HepG2 (cell line): ENCODE data around the gene TSPAN9. TPM values are rescaled to one million over a fixed set of nuclear protein-coding genes. Genes with fewer than 3 reads are reported as not detected.

ENCODE experiments used
- CCAR2 ChIP-seq: fragments of 200-400 bp; formaldehyde crosslinking; optimal IDR thresholded peaks from 2 replicates; pipeline ENCODE3; 2018; ENCODE audit warnings: low read depth, mild to moderate bottlenecking, low read length, moderate library complexity
- CENPT ChIP-seq: sonication (generic); formaldehyde crosslinking; IDR thresholded peaks from 2 replicates; pipeline ENCODE4 v1.8.0; 2022; ENCODE audit warnings: low read depth, mild to moderate bottlenecking, moderate library complexity, missing genetic modification reagents
- DR1 ChIP-seq: sonication (generic); formaldehyde crosslinking; IDR thresholded peaks from 2 replicates; pipeline ENCODE4 v1.8.0; 2021; ENCODE audit warnings: mild to moderate bottlenecking, missing genetic modification reagents, inconsistent platforms
- ETV5 ChIP-seq: IDR thresholded peaks from 2 replicates; pipeline ENCODE4 v1.6.1; 2018; ENCODE audit warnings: missing biosample characterization, missing genetic modification reagents, inconsistent platforms, borderline replicate concordance
- HCFC1 ChIP-seq: fragments of 150-350 bp; IDR thresholded peaks from 2 replicates; pipeline ENCODE4 v1.6.1; 2014; ENCODE audit warnings: low read depth, low read length
- ISL2 ChIP-seq: sonication (generic); formaldehyde crosslinking; IDR thresholded peaks from 2 replicates; pipeline ENCODE4 v1.5.0; 2020; ENCODE audit warnings: missing genetic modification reagents
- KAT8 ChIP-seq: IDR thresholded peaks from 2 replicates; pipeline ENCODE4 v1.6.1; 2016; ENCODE audit warnings: missing genetic modification reagents, missing compliant biosample characterization
- KMT2A ChIP-seq: sonication (generic); formaldehyde crosslinking; IDR thresholded peaks from 2 replicates; pipeline ENCODE4 v1.4.0; 2020; ENCODE audit warnings: missing genetic modification reagents
- MYC ChIP-seq: sonication (generic); formaldehyde crosslinking; IDR thresholded peaks from 2 replicates; pipeline ENCODE4 v1.9.0; 2021; ENCODE audit warnings: missing genetic modification reagents, borderline replicate concordance
- NR2C2 ChIP-seq: sonication (generic); formaldehyde crosslinking; IDR thresholded peaks from 2 replicates; pipeline ENCODE4 v1.4.0; 2020; ENCODE audit warnings: missing genetic modification reagents, mild to moderate bottlenecking, moderate library complexity, borderline replicate concordance
- SP1 ChIP-seq, 2 experiments: fragments of 450-650 bp in 1 of 2; sonication (generic) in 1 of 2; formaldehyde crosslinking in 1 of 2; IDR thresholded peaks; 2 replicates each; pipeline versions ENCODE4 v1.4.0 to v1.6.1; 2016 to 2020; ENCODE audit warnings: missing genetic modification reagents in 1 of 2
- STAG1 ChIP-seq: sonication (generic); formaldehyde crosslinking; IDR thresholded peaks from 2 replicates; pipeline ENCODE4 v1.4.0; 2020; ENCODE audit warnings: missing genetic modification reagents
- TOE1 ChIP-seq: sonication (generic); formaldehyde crosslinking; IDR thresholded peaks from 2 replicates; pipeline ENCODE4 v1.4.0; 2020; ENCODE audit warnings: mild to moderate bottlenecking, missing genetic modification reagents
- TSC22D2 ChIP-seq: sonication (generic); formaldehyde crosslinking; IDR thresholded peaks from 2 replicates; pipeline ENCODE4 v1.5.1; 2020; ENCODE audit warnings: missing genetic modification reagents, mild to moderate bottlenecking, borderline replicate concordance
- ZC3H4 ChIP-seq: sonication (generic); formaldehyde crosslinking; IDR thresholded peaks from 2 replicates; pipeline ENCODE4 v1.4.0; 2020; ENCODE audit warnings: missing genetic modification reagents, borderline replicate concordance
- ZNF138 ChIP-seq: sonication (generic); formaldehyde crosslinking; IDR thresholded peaks from 2 replicates; pipeline ENCODE4 v1.5.0; 2020; ENCODE audit warnings: mild to moderate bottlenecking, low read depth, missing genetic modification reagents
- ZNF232 ChIP-seq: sonication (generic); formaldehyde crosslinking; IDR thresholded peaks from 2 replicates; pipeline ENCODE4 v1.4.0; 2020; ENCODE audit warnings: missing genetic modification reagents, borderline replicate concordance
- ZNF274 ChIP-seq: sonication (generic); formaldehyde crosslinking; IDR thresholded peaks from 2 replicates; pipeline ENCODE4 v1.5.1; 2020; ENCODE audit warnings: mild to moderate bottlenecking, missing genetic modification reagents
- ZNF34 ChIP-seq: sonication (generic); formaldehyde crosslinking; IDR thresholded peaks from 2 replicates; pipeline ENCODE4 v1.4.0; 2020; ENCODE audit warnings: mild to moderate bottlenecking, missing genetic modification reagents, borderline replicate concordance
- ZNF564 ChIP-seq: sonication (generic); formaldehyde crosslinking; IDR thresholded peaks from 2 replicates; pipeline ENCODE4 v1.8.1; 2023; ENCODE audit warnings: mild to moderate bottlenecking, missing genetic modification reagents
- ZNF780A ChIP-seq: sonication (generic); formaldehyde crosslinking; IDR thresholded peaks from 2 replicates; pipeline ENCODE4 v1.8.0; 2022; ENCODE audit warnings: mild to moderate bottlenecking, missing genetic modification reagents, moderate library complexity
- polyA plus RNA-seq, 8 experiments: library from polyadenylated mRNA; depleted of rRNA in 3 of 8; stranded (reverse) in 7 of 8; unstranded in 1 of 8; fragments of >200 nt; fragmentation: Illumina TruSeq in 4 of 8; extraction: Trizol in 4 of 8; gene quantifications; 2 replicates each; pipeline versions ENCODE4 v1.2.1 to v1.2.3, GENCODE V29; 2011 to 2016; ENCODE audit warnings: low read depth in 4 of 8, missing spikeins in 1 of 8, mixed read lengths in 1 of 8; ENCODE audit not compliant: insufficient read depth in 1 of 8
- total RNA-seq, 5 experiments: library from RNA; depleted of rRNA; stranded (reverse); fragments of >200 nt; fragmentation: Illumina TruSeq; extraction: Trizol; gene quantifications; 2 replicates each; pipeline ENCODE4 v1.2.3, GENCODE V29; 2016; ENCODE audit warnings: low read depth in 1 of 5
- TF ChIP-seq, protein P1 (sequence below): sonication (generic); formaldehyde crosslinking; IDR thresholded peaks from 2 replicates; pipeline ENCODE4 v1.8.1; 2023; ENCODE audit warnings: mild to moderate bottlenecking, missing genetic modification reagents, borderline replicate concordance
- TF ChIP-seq, protein P2 (sequence below): sonication (generic); formaldehyde crosslinking; IDR thresholded peaks from 2 replicates; pipeline ENCODE4 v1.5.0; 2020; ENCODE audit warnings: mild to moderate bottlenecking, missing genetic modification reagents
- TF ChIP-seq, protein P3 (sequence below): sonication (generic); formaldehyde crosslinking; IDR thresholded peaks from 2 replicates; pipeline ENCODE4 v1.5.0; 2020; ENCODE audit warnings: missing genetic modification reagents
- TF ChIP-seq, protein P4 (sequence below): IDR thresholded peaks from 2 replicates; pipeline ENCODE4 v1.6.1; 2016; ENCODE audit warnings: missing compliant biosample characterization, missing genetic modification reagents, borderline replicate concordance
- TF ChIP-seq, protein P5 (sequence below): sonication (generic); formaldehyde crosslinking; IDR thresholded peaks from 2 replicates; pipeline ENCODE4 v1.8.1; 2023; ENCODE audit warnings: mild to moderate bottlenecking, inconsistent platforms, moderate library complexity, missing genetic modification reagents, borderline replicate concordance

TSPAN9 gene
- total and polyA plus RNA-seq, 2 of the 13 experiments (the other 11 are each of a cell fraction or from before 2014, with no cell fraction given) = 18.1 to 42.3 TPM

DNA sequence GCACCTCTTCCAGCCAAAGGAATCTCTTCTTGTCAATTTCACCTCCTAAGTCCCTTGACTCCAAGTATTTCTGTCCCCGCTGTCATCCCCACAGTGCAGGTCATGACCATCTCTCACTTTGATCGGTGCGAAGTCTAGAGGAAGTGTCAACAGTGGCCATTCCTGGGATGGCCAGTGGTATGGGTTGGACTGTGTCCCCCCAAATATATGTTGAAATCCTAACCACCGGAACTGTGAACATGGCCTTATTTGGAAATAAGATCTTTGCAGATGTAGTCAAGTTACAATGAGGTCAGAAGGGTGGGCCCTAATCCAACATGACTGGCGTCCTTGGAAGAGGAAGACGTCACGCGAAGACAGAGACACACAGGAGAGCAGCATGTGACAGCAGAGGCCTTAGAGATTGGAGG lies 257.9 kb downstream of the TSPAN9 start (continued):
- TF ChIP-seq ZNF780A (CRISPR knock-in tag) = no peak
- TF ChIP-seq NR2C2 (CRISPR knock-in tag) = peak; percentile 77
- TF ChIP-seq TSC22D2 = no peak
- TF ChIP-seq KAT8 = peak; percentile 52
- TF ChIP-seq MYC (CRISPR knock-in tag) = peak; percentile 31; the same call in 1 of the 2 replicates
- TF ChIP-seq ZC3H4 (CRISPR knock-in tag) = no peak
- 0 out of 2 replicates have a peak, but pooled peaks have one; percentile 30 for TF ChIP-seq ZNF232 (CRISPR knock-in tag)
- TF ChIP-seq CCAR2 = no peak
- TF ChIP-seq ZNF138 (CRISPR knock-in tag) = no peak
- TF ChIP-seq, protein P1, sequence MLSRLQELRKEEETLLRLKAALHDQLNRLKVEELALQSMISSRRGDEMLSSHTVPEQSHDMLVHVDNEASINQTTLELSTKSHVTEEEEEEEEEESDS (CRISPR knock-in tag) = no peak
- no peak for TF ChIP-seq ISL2
- TF ChIP-seq SP1 (IDR thresholded peaks at IDR 0.05) = no peak
- no peak for TF ChIP-seq SP1 (CRISPR knock-in tag; IDR thresholded peaks at IDR 0.05)
- TF ChIP-seq, protein P2, sequence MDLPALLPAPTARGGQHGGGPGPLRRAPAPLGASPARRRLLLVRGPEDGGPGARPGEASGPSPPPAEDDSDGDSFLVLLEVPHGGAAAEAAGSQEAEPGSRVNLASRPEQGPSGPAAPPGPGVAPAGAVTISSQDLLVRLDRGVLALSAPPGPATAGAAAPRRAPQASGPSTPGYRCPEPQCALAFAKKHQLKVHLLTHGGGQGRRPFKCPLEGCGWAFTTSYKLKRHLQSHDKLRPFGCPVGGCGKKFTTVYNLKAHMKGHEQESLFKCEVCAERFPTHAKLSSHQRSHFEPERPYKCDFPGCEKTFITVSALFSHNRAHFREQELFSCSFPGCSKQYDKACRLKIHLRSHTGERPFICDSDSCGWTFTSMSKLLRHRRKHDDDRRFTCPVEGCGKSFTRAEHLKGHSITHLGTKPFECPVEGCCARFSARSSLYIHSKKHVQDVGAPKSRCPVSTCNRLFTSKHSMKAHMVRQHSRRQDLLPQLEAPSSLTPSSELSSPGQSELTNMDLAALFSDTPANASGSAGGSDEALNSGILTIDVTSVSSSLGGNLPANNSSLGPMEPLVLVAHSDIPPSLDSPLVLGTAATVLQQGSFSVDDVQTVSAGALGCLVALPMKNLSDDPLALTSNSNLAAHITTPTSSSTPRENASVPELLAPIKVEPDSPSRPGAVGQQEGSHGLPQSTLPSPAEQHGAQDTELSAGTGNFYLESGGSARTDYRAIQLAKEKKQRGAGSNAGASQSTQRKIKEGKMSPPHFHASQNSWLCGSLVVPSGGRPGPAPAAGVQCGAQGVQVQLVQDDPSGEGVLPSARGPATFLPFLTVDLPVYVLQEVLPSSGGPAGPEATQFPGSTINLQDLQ = no peak
- TF ChIP-seq HCFC1 = no peak
- TF ChIP-seq CENPT = no peak
- TF ChIP-seq ZNF274 (CRISPR knock-in tag) = no peak
- TF ChIP-seq KMT2A (CRISPR knock-in tag) = no peak
- TF ChIP-seq, protein P3, sequence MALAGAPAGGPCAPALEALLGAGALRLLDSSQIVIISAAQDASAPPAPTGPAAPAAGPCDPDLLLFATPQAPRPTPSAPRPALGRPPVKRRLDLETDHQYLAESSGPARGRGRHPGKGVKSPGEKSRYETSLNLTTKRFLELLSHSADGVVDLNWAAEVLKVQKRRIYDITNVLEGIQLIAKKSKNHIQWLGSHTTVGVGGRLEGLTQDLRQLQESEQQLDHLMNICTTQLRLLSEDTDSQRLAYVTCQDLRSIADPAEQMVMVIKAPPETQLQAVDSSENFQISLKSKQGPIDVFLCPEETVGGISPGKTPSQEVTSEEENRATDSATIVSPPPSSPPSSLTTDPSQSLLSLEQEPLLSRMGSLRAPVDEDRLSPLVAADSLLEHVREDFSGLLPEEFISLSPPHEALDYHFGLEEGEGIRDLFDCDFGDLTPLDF (CRISPR knock-in tag) = no peak
- peak; percentile 94 for TF ChIP-seq ETV5 (CRISPR knock-in tag)
- no peak for TF ChIP-seq ZNF34 (CRISPR knock-in tag)
- no peak for TF ChIP-seq STAG1
- TF ChIP-seq ZNF564 (CRISPR knock-in tag) = no peak
- TF ChIP-seq TOE1 (CRISPR knock-in tag) = no peak
- TF ChIP-seq, protein P4, sequence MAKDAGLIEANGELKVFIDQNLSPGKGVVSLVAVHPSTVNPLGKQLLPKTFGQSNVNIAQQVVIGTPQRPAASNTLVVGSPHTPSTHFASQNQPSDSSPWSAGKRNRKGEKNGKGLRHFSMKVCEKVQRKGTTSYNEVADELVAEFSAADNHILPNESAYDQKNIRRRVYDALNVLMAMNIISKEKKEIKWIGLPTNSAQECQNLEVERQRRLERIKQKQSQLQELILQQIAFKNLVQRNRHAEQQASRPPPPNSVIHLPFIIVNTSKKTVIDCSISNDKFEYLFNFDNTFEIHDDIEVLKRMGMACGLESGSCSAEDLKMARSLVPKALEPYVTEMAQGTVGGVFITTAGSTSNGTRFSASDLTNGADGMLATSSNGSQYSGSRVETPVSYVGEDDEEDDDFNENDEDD (CRISPR knock-in tag) = 0 out of 2 replicates have a peak, but pooled peaks have one; percentile 33
- TF ChIP-seq, protein P5, sequence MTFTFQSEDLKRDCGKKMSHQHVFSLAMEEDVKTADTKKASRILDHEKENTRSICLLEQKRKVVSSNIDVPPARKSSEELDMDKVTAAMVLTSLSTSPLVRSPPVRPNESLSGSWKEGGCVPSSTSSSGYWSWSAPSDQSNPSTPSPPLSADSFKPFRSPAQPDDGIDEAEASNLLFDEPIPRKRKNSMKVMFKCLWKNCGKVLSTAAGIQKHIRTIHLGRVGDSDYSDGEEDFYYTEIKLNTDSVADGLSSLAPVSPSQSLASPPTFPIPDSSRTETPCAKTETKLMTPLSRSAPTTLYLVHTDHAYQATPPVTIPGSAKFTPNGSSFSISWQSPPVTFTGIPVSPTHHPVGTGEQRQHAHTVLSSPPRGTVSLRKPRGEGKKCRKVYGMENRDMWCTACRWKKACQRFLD (CRISPR knock-in tag) = no peak
- TF ChIP-seq DR1 (CRISPR knock-in tag) = no peak
